DMS53 treated with DMSO at 0.1 percent for 48 hours (cell line): ENCODE measurements around the gene WDR37.

Experiments
- DNase-seq: peaks from one replicate; lab custom pipeline; 2025; ENCODE audit not compliant: unreplicated experiment; lab: John Stamatoyannopoulos, UW

WDR37 gene

DNA sequence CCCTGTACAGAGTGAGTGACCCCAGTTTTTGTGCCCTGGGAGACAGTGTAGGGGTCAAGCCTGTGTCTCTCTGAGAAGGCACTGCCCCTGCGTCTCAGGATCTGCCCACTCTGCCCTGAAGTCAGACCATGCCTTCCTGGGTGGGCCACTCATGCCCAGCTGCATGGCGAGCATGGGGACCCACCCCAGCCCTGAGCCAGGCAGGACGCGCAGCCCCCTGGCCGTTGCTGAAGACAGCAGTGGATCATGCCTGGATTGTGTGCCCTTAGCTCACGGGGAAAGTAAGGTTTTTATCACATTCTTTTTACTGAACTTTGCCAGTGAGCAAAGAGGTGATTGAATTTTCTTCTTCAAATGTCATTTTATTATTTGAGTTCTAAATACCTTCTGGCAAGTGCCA, 66.2 kb downstream of the WDR37 start:
- no peak for DNase-seq

DNA sequence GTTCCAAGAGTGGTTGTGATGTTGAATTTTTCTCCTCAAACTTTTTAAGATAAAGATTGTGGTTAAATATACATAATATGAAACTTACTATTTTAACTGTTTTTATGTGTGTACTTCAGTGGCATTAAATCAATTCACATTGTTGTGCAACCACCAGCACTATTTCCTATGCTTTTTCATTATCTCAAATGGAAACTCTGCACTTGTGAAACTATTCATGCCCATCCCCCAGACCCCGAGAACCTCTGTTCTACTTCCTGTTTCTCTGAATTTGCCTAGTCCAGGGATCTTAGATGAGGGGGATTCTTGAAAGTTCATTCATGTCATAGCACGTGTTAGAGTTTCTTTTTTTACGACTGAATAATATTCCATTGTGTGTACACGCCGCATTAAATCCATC, 67.0 kb downstream of the WDR37 start:
- no peak for DNase-seq

DNA sequence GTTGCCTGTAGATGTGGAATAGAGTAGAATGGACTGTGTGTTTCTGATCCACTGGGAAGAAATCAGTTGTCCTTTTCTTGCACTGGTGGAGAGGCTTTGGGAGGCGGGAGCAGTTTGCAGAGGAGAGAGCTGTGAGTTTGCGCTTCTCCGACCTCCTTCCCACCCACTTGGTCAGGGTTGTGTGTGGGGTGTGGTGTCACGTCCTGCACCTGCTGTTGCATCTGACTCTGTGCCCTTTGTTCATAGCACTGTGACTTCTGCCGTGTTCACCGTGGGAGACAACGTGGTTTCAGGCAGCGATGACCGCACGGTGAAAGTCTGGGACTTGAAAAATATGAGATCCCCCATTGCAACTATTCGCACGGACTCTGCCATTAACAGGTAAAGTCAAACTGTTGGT, 67.8 kb downstream of the WDR37 start:
- DNase-seq, result no peak

DNA sequence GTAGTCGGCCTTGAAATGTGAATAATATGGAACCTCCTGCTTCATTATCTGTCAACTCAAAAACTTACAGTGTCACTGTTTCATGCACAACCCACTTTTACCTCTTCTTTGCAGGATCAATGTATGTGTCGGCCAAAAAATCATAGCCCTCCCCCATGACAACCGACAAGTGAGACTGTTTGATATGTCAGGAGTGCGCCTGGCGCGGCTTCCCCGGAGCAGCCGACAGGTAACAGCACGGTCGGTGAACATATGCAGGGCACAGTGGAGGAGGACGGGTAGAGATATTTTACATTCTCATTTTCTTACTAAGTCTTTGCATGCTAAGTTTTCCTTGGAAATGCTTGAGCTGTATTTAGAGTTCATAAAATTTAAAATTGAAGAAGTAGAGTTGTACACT, 68.6 kb downstream of the WDR37 start:
- DNase-seq, result no peak

DNA sequence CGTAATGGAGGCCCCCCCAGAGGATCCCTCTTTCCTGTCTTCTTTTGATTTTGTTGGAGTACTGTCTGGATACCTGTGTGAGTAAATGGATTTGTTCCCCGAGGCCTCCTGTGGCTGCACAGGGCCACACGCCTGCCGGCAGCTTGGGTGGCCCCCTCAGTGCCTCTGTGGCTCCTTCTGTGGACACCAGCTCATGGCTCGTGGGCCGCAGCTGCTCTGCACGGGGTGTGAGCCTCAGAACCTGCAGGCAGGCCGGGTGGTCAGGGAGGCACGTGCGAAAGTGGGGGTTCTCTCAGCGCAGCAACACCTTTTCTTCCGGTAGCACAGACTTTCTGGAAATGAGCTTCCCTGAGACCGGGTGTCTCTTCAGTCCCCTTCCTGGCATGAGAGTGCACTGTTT, 70.3 kb downstream of the WDR37 start:
- DNase-seq, result no peak

DNA sequence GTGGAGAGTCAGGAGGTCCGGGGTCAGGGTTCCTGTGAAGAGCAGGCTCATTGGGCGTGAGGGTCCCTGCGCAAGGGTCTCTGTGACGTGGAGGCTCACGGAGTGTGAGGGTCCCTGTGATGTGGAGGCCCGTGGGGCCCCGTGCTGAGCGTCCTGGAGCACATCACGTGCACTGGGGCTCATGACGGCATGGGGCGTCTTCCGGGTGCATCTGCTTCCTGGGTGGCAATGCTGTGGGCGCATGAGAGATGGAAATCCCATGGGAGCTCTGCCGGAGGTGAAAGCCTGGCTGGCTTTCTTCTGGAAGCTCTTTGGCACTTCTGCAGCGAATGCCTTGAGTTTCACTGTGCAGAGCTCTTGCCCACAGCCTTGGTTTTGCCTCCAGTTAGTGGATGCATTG, 71.4 kb downstream of the WDR37 start:
- DNase-seq, result no peak

DNA sequence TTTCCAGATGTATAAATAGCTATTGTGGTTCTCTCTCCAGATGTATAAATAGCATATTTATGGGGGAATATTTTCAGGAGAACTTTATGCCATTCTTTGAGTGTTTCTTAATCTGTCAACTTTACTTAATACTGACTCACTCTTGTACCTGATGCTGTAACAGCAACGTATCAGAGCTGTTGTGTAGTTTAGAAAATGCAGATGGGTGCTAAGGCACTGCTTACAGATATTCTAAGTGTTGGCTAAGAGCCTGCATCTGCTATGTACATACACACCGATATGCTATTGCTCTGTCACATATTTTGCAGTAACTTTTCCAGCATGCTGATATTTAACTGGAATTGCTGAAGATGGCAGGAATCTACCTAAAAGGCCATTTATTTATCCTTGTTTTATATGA, 71.9 kb downstream of the WDR37 start:
- DNase-seq, result no peak

DNA sequence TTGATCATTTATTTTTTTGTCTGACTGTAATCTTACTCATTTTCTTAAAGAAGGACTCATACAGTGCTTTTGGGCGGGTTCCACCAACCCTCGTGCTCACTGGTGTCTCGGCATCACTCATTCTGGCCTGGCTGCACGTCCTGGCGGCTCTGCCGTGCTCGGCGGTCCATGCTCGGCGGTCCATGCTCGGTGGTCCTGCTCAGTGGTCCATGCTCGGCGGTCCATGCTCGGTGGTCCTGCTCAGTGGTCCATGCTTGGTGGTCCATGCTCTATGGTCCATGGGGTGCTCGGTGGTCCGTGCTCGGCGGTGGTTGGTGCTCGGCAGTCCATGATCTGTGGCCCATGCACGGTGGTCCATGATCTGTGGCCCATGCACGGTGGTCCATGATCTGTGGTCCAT, 72.5 kb downstream of the WDR37 start:
- no peak for DNase-seq

DNA sequence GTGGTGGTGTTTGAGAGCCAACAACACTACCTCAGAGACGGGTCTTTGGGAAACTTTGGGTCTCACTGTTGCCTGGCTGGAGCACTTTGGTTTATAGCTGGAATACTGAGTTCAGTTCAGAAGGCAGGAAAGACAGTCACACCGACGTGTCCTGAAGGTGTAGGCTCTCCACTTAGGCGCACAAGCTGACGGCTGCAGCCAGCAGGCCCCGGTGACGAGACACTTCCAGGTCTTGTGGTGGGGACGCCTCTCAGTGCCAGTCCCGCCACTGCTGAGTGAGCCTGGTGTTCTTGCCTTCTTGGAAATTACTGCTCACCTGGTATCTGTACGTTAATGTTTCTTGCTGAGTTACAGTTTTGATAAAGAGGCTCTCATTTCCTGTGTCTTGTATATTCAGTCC, 74.0 kb downstream of the WDR37 start:
- no peak for DNase-seq

DNA sequence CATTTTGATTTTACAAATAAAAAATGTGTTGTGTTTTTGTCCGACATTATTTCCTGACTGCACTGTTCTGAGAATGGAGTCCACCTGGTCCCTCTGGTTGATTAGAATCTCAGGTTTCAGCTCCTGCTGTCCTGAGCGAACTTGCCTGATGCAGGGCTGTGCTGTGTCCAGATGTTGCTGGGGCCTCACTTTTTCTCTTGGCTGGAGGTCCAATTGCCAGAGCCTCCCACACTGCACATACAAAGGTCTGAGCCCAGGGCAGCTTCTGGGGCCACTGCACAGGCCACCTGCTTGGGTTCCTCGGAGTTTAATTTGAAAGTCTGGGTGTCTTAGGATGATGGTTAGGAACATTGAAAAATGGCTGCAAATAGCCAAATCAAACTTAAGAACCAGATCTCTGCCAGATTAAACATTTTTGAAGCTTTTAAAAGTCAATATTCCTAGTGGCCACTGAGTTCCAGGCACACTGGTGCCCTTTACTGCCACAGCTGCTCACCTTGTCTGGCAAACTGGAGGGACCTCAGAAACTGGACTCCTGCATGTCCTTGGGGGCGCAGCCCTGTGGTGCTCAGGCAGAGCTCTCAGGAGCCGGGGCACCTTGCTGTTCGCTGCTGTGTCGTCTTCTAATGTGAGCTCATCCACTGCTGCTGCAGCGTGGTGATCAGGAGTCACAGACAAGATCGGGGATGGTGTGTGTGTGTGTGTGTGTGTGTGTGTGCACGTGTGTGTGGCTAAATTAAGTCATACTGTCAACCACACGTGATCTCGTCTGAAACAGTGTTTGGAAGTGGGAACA, 75.0 kb downstream of the WDR37 start:
- DNase-seq, result no peak

DNA sequence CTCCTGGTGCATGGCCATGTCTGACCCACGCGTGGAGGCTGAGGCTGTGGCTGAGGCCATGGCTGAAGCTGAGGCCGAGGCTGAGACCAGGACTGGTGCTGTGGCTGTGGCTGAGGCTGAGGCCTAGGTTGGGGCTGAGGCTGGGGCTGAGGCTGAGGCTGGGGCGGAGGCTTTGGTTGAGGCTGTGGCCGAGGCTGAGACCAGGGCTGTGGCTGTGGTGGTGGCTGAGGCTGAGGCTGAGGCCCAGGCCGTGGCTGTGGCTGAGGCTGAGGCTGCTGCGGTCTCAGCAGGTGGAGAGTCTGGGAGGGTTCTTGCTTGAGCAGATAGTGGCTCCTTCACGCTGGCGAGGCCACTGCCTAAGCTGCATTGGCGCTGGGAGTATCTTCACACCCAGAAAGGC, 76.4 kb downstream of the WDR37 start:
- no peak for DNase-seq

DNA sequence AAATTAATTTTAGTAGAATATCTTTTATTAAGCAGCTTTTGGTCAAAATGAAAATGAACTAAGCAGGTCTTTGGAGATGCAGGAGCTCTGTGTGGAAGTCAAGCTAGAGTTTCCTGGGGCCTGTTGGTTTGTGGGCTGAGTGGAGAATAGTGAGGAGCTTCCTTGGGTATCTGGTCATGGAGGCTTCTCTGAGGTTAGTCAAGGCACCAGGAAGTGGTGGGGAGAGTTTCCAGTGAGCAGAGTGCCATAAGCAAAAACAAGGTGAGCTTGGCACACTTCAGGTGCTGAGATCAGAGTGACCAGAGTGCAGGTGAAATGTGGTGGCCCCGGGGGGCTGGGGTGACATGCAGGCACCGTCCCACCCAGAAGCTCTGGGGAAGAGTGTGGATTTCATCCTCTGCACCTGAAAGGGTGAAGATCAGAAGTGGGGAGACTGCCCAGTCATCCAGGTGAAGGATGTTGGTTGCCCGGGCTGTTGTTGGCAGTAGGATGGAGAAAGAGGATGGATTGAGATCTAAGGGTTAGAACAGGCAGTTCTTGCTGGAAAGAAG, 77.4 kb downstream of the WDR37 start:
- DNase-seq, result no peak

DNA sequence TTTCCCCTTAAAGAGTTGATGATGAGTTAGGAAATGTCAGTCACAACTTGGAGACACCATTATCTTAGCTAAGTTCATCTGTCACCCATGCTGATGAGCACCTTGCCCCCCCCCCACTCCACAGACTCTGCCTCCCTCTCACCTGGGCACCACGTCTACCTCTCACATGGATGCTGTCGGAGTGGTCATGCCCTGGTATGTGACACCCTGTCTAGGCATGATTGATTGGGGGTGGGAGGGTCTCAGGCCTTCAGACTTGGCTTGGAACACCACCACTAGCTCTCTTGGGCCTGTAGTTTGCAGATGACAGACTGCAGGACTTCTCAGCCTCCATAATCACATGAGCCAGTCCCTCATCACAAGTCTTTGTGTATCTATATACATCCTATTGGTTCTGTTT, 78.0 kb downstream of the WDR37 start:
- DNase-seq, result no peak

DNA sequence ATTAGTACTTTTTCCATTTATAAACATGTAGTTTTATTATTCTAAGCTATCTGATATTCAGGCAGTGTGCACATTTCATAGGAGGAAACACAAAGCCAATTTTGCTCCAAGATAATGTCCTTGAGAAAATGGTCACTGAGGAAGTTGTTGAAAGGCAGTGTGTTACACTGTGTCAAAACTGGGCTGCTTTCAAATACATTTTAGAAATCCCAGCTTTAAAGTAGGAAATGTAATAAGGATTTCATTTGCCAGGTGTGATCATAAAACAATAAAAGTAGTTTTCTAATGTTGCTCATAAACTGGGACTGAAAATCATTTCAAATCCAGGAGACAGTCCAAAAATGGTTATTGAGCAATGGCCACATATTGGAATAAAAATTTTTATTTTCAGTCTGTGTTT, 80.1 kb downstream of the WDR37 start:
- no peak for DNase-seq

DNA sequence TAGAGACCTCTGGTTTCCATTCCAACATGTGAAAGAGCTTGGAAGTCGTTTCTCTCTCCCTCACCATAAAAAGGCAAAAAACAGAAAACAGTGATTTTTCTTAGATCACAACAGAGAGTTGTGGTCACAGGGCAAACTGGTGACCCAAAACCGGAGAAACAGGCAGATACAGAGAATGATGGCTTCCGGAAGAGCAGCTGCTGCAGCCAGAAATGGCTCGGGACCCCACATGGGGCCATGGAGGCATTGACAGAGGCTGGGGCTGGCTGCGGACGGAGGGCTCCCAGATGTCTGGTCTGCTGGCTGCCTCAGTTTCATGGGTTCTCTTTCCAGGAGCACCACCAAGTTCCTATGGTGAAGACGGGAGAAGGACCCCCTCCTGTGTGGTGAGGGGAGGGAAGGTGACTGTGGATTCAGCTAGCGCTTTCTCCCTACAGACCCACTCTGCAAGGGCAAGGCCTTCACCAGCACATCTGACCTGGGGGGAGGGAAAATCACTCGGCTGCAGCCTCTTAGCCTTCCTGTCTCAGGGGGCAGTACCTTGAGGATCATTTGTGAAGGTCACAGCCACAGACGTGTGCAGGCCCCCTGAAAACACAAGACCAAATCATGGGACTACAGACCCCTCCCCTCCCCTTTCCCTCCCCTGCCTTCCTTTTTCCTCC, 81.4 kb downstream of the WDR37 start:
- no peak for DNase-seq

DNA sequence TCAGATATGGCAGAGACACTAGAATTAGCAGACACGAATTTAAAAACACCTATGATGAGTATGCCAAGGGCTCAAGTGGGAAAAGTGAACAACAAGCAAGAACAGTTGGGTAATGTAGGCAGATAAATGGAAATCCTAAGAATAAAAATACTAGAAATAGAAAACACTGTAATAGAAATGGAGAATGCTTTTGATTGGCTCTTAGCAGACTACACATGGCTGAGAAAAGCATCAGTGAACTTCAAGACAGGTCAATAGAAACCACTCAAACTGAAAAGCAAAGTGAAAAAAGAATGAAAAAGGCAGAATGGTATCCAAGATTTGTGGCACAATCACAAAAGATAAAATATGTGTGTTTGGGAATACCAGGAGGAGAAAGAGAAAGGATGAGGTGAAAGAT, 82.3 kb downstream of the WDR37 start:
- no peak for DNase-seq

DNA sequence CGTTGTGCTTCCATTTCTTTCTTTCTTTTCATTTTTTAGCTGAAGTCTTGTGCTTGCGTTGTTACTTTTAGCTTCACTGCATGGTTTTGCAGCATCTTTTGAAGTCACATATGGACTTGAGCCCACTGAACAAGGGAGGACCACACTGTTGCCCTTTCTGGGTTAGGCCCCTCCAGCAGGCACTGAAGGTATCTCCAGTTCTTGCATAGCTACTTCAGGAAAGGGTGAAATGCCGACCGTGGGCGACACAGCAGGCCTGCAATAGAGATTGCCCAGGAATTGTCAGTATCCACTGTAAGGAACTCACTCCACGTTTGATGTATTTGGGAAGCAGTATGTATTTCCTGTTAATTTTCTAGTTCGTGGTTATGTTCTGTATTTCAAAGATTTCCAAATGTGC, 85.1 kb downstream of the WDR37 start:
- DNase-seq, result no peak

DNA sequence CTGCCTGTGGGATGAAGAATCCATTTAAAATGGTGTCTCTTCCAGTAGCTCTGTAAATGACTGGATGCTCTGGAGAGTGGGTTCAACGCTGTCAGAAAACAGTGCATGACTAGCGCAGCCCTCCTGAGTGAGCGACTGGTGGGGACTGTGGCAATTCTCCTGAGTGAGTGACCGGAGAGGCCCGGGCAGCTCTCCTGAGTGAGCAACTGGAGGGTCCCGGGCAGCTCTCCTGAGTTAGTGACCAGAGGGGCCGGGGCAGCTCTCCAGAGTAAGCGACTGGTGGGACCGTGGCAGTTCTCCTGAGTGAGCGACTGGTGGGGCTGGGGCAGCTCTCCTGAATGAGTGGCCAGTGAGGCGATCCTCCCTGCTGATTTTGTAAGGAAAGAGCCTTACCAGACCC, 85.5 kb downstream of the WDR37 start:
- DNase-seq, result no peak

DNA sequence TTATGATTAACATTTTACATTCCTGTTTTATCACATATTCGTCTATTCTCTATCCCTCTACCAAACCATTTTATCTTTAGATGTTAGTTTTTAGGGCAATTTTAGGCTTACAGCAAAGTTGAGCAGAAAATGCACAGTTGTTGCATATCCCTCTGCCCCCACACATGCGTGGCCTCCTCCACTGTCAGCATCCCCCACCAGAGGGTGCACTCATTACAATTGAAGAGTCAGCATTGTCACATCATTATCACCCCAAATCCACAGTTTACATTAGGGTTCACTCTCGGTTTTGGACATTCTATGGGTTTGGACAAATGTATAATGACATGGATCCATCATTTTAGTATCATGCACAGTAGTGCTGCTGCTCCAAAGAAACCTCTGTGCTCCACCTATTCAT, 86.4 kb downstream of the WDR37 start:
- DNase-seq, result no peak

DNA sequence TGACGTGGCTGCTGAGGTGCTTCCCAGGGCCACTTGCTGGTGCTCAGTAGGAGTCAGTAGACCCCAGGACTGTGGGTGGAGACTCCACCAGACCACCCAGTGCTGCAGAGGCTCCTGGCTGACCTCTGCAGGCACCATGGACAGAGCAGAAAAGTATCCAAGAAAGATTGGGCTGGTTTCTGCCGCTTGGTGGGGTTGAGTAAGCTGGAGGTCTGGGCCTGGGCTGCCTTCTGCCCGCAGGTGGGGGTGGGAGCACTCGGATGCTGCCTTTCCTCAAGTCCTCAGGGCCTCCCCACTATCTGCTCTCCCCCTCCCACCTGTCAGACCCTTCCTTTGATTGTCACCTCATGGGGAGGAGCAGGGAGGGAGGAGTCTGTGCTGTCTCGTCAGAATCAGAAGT, 91.6 kb downstream of the WDR37 start:
- DNase-seq, result no peak

DNA sequence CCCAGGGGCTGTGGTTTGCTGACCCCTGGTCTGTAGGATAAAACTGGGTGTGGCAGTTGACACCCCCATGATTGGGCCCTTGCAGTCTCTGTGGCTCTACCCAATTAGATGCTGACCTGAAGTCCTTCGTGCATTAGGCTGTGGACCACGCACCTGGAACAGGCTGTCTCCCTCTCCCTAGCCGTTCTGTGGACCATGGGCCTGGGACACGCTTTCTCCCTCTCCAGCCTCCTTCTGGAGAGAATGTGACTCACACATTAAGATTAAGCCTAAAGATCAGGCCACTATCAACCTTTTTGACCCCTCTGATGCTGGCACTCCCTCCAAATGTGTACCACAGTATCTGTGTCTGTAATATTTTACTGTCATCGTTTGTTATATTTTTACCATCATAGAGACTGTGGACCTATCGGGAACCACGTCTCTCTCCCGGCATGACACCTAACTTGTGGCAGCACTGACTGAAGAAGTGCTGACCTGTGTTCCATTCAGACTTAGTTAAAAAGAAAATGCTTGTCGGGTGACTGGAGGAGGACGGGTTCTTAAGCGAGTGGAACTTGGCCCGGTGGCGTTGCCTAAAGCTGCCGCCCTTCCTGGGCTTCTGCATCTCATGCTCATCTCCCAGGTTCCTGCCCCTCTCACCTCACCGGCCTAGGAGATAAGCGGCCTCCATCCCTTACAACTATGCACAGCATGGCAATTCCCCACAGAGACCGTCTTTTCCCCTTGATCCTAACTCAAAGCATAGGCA, 92.8 kb downstream of the WDR37 start:
- DNase-seq, result no peak
